GM21367 (cell line): ENCODE results near the gene ZNF862.
"Not testable (repeated sequence)": the region's sequence is repeated elsewhere in the genome, so short reads cannot be mapped to it uniquely, and the experiment has no call there.

Experiments used
- ATAC-seq: cut with Tn5 transposase; IDR thresholded peaks from one replicate; pipeline ENCODE4 v1.9.1; 2021; ENCODE audit not compliant: unreplicated experiment

The ZNF862 gene

DNA sequence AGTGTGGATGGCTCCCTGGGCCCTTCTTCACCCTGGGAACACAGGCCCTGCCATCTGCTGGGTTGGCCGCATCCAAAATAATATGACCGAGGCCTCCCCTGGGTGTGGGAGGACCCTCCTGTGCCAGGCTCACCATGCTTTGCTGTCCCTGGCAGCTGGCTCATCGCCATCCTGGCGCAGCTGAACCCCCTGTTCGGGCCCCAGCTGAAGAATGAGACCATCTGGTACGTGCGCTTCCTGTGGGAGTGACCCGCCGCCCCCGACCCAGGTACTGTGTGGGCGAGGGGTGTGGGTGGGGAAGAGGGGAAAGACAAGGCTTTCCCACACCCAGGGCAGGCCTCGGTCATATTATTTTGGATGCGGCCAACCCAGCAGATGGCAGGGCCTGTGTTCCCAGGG is 40.3 kb downstream of the ZNF862 start:
- no peak for ATAC-seq

DNA sequence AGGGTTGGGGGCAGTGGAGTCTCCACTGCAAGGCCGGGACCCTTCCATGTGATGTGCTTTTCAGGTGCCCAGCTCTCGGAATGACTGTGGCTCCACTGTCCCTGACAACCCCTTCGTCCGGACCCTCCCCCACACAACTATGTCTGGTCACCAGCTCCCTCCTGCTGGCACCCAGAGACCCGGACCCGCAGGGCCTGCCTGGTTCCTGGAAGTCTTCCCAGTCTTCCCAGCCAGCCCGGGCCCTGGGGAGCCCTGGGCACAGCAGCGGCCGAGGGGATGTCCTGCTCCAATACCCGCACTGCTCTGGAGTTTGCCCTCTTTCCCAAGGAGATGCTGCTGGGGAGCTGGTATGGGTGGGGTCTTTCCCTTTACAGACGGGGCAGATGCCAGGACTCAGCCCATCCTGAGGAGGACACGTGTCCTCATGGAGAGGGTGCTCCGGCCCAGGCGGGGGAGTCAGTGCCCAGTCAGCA is 41.1 kb downstream of the ZNF862 start:
- ATAC-seq = no peak

- ATAC-seq = no peak
Observed at GRCh38 chr7:149879766-149880637, 41.8 kb downstream of the ZNF862 start.

GRCh38 chr7:149880638-149881311 is 42.6 kb downstream of the ZNF862 start:
- no peak for ATAC-seq

DNA sequence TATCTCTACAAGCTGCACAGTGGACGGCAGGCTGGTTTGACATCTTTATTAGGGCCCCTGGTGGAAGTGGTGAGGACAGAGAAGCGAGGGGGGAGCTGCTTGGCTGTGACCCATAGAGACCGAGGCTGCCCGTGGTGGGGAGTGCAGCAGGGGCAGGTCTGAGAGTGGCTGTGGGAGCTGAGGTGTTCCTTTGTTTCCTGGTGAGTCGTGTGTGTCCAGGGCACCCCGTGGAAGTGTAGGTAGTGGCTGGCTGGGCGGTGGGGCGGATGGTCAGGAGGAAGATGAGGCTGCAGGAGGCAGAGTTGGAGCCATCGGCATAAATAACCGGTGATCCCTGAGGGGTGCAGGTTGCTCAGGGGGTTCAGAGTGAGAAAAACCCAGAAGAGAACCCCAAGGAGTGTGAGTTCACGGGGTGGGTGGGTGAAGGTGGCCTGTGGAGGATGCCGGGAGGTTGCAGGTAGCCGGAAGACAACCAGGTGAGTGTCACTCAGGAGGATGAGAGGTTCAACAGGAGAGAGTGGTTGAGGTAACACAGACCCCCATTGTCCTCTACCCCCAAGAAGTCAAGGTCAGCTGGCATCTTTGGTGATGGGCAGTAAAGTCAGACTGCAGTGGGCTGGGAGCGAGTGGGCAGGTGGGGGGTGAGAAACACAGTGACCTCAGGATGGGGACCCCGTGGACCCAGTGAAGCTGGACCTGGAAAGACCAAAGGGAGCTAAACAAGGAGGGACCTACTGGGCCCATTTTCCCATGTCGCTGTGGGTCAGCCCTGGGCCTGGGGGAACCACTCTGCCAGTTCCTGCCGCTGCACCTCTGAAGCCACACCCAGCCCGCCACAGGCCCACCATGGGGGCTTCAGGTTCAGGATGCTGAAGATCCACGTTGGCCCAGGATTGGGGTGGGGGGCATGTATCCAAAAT is 43.4 kb downstream of the ZNF862 start:
- ATAC-seq = no peak

GRCh38 chr7:149882248-149883047 is 44.3 kb downstream of the ZNF862 start:
- no peak for ATAC-seq

GRCh38 chr7:149883048-149883438 is 44.9 kb downstream of the ZNF862 start:
- no peak for ATAC-seq

DNA sequence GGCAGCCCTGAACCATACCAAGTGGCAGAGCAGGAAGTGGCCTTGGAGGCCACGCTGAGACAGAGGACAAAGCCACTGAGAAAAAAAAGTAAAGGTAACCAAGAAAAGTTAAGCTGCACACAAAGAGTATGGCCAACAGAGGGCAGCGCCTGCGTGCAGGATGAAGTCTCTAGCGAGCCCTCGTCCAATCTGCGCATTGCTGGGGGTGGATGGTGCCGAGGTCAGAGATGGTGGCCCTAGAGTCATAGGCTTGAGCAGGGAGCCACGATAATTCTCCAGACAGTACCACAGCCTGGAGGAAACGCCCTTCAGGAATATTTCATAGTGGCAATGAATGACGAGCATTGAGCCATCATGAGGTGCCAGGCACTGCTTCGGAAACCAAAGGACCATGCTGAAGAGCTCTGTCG is 45.3 kb downstream of the ZNF862 start:
- ATAC-seq = peak; percentile 88

- ATAC-seq = no peak
Observed at GRCh38 chr7:149884016-149884415, 45.8 kb downstream of the ZNF862 start.

DNA sequence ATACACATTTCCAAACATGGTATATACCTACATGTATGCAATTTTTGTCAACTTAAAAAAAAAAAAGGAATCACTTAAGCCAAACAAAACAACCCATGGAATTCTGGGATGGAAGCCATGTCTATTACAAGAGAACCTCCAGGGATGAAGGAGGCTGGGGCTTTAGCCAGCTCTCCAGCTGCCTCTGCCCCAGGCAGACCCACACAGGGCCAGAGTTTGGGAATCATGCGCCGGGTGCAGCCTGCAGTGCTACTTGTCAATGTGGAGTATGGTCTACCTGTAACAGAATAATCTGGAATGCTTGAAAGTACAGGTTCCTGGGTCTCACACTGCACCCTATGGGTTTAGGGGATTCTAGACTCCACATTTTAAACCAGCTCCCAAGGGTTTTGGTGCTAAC is 46.4 kb downstream of the ZNF862 start:
- no peak for ATAC-seq

DNA sequence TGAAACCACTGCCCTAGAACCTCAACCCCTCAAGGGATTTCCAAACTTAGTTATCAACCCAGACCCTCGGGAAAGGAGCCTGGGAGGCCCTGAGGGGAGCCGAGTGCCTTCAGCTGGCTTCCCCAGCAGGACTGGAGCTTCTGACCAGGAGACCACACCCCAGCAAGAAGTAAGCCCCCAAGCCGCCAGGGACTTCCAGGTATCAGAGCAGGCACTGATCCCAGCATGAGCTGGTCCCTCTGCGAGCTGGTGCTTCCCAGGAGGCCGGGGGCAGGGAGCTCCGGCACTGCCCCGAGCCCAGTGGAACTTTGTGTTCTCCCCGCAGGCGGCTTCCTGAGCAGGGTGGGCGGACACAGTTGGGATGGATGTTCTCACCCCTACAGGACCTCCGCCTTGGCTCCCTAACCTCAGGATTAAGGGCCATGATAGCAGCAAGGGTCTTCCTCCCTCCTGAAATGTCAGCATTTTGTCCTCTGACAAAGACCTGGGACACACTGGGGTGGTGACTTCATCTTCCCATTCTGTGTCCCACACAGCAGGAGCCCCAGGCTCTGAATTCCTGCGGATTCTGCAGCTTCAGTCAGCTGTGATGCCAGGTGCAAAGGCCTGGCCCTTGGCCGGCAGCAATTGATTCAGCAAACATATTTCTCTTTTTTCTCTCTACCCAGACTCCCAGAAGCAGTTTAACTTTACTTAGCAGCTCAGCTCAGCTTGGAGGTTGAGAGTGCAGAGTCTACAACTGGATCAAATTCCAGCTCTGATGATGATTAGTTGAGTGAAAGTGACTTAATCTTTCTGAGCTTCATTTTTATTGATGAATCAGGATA is 47.2 kb downstream of the ZNF862 start:
- ATAC-seq = no peak

DNA sequence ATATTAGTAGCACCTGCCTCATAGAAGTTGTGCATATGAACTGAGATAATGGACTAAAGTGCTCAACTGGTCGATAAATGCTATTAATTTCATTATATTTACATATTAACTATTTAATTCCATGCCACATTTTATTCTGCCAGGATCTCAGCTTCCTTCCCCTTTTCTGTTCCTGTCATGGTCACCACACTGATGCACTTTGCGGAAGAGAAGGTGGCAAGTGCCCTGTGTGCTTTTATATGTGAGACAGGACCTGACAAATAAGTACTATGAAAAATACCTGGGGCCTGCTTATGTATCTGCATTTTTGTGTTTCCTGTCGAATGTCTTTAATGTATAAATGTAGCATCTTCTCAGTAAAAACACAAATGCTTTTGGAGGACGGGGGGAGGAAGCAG is 47.8 kb downstream of the ZNF862 start:
- no peak for ATAC-seq

GRCh38 chr7:149887311-149887710 is 49.1 kb downstream of the ZNF862 start:
- no peak for ATAC-seq

- not testable (repeated sequence) for ATAC-seq
Observed at GRCh38 chr7:149890715-149891114, 52.5 kb downstream of the ZNF862 start.

DNA sequence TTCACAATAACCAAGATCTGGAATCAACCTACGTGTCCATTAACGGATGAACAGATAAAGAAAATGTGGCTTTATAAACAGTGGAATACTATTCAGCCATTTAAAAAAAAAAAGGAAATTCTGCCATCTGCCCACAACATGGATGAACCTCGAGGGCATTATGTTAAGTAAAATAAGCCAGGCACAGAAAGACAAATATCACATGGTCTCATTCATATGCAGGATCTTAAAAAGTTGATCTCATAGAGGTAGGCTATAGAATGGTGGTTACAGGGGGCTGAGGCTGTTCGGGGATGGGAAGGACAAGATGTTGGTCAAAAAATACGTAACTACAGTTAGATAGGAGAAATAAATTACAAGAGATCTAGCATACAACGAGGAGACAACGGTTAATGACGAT is 56.8 kb downstream of the ZNF862 start:
- not testable (repeated sequence) for ATAC-seq

- not testable (repeated sequence) for ATAC-seq
Observed at GRCh38 chr7:149907776-149908376, 69.7 kb downstream of the ZNF862 start.

GRCh38 chr7:149910219-149910618 is 72.0 kb downstream of the ZNF862 start:
- not testable (repeated sequence) for ATAC-seq

- not testable (repeated sequence) for ATAC-seq
Observed at GRCh38 chr7:149912126-149912525, 74.0 kb downstream of the ZNF862 start.
